HUES64 (cell line): Measurements from ENCODE around the gene EHD2.

ENCODE experiments used
- H3K27ac ChIP-seq: 2 replicates; pipeline ENCODE4 v1.7.0; 2013; ENCODE audit warnings: low read depth, low read length, inconsistent platforms
- H3K27me3 ChIP-seq: 2 replicates; pipeline ENCODE4 v1.6.1; 2013; ENCODE audit warnings: mild to moderate bottlenecking, low read length; ENCODE audit not compliant: insufficient read depth
- H3K36me3 ChIP-seq: 2 replicates; pipeline ENCODE4 v1.6.1; 2013; ENCODE audit warnings: mild to moderate bottlenecking, low read length; ENCODE audit not compliant: insufficient read depth
- H3K4me1 ChIP-seq: 2 replicates; pipeline ENCODE4 v1.6.1; 2013; ENCODE audit warnings: mild to moderate bottlenecking, low read length, moderate library complexity; ENCODE audit not compliant: insufficient read depth
- H3K4me3 ChIP-seq: 2 replicates; pipeline ENCODE4 v1.5.1; 2013; ENCODE audit warnings: mild to moderate bottlenecking, low read length, moderate library complexity
- H3K9ac ChIP-seq: 2 replicates; pipeline ENCODE4 v1.6.1; 2013; ENCODE audit warnings: mild to moderate bottlenecking, low read depth, low read length
- H3K9me3 ChIP-seq: 2 replicates; pipeline ENCODE4 v1.6.1; 2013; ENCODE audit warnings: low read depth, low read length; ENCODE audit not compliant: insufficient read depth
- WGBS: fragments of 150-250, 120-280 bp; methylation state at CpG from one replicate; pipeline ENCODE4 v1.1.7; 2013; ENCODE audit warnings: missing lambda C conversion rate; 5-methylcytosine and 5-hydroxymethylcytosine counted together

EHD2 gene

GRCh38 chr19:47754206-47755064, 41.2 kb downstream of the EHD2 start:
- H3K9me3 ChIP-seq: no peaks in the 10 kb centered on the region
- no peak overlapping the region for H3K27ac ChIP-seq
- WGBS: 95% methylated on average over 36 of the region's 37 CpGs
- no peaks in the 10 kb centered on the region for H3K27me3 ChIP-seq
- no peaks in the 10 kb centered on the region for H3K4me1 ChIP-seq
- no peak overlapping the region for H3K4me3 ChIP-seq
- H3K36me3 ChIP-seq: peaks cover 93% of the 10 kb centered on the region
- H3K9ac ChIP-seq: no peak overlapping the region

GRCh38 chr19:47755065-47755761, 42.0 kb downstream of the EHD2 start:
- Histone ChIP-seq H3K27ac (no peak overlapping the region), H3K4me3 (no peak overlapping the region), H3K9me3 (no peaks in the 10 kb centered on the region), H3K27me3 (no peaks in the 10 kb centered on the region), H3K36me3 (peaks cover 86% of the 10 kb centered on the region), H3K4me1 (no peaks in the 10 kb centered on the region), H3K9ac (no peak overlapping the region)
- 94% methylated on average over 35 of the region's 36 CpGs for WGBS

- peaks cover 78% of the 10 kb centered on the region for H3K36me3 ChIP-seq
- no peak overlapping the region for H3K9ac ChIP-seq
- 94% methylated on average over 28 of the region's 28 CpGs for WGBS
- no peak overlapping the region for H3K27ac ChIP-seq
- no peaks in the 10 kb centered on the region for H3K4me1 ChIP-seq
- no peaks in the 10 kb centered on the region for H3K27me3 ChIP-seq
- no peaks in the 10 kb centered on the region for H3K9me3 ChIP-seq
- H3K4me3 ChIP-seq: no peak overlapping the region
Measured at GRCh38 chr19:47755762-47756626, 42.8 kb downstream of the EHD2 start.

GRCh38 chr19:47756627-47756929, 43.4 kb downstream of the EHD2 start:
- peaks cover 72% of the 10 kb centered on the region for H3K36me3 ChIP-seq
- no peaks in the 10 kb centered on the region for H3K27me3 ChIP-seq
- no peak overlapping the region for H3K27ac ChIP-seq
- no peaks in the 10 kb centered on the region for H3K9me3 ChIP-seq
- H3K4me1 ChIP-seq: no peaks in the 10 kb centered on the region
- H3K9ac ChIP-seq: no peak overlapping the region
- H3K4me3 ChIP-seq: no peak overlapping the region
- WGBS: 96% methylated on average over 12 of the region's 12 CpGs

GRCh38 chr19:47756953-47757608, 43.9 kb downstream of the EHD2 start:
- peaks cover 68% of the 10 kb centered on the region for H3K36me3 ChIP-seq
- no peaks in the 10 kb centered on the region for H3K4me1 ChIP-seq
- no peaks in the 10 kb centered on the region for H3K27me3 ChIP-seq
- H3K9me3 ChIP-seq: no peaks in the 10 kb centered on the region
- H3K9ac ChIP-seq: no peak overlapping the region
- no peak overlapping the region for H3K4me3 ChIP-seq
- WGBS: 96% methylated on average over 22 of the region's 22 CpGs
- H3K27ac ChIP-seq: no peak overlapping the region

- Histone ChIP-seq H3K9ac (no peak overlapping the region), H3K4me1 (no peaks in the 10 kb centered on the region), H3K27me3 (no peaks in the 10 kb centered on the region), H3K4me3 (no peak overlapping the region), H3K36me3 (peaks cover 61% of the 10 kb centered on the region), H3K27ac (no peak overlapping the region), H3K9me3 (no peaks in the 10 kb centered on the region)
- WGBS: 95% methylated on average over 13 of the region's 14 CpGs
Measured at GRCh38 chr19:47757617-47758442, 44.6 kb downstream of the EHD2 start.

- peaks cover 55% of the 10 kb centered on the region for H3K36me3 ChIP-seq
- H3K9ac ChIP-seq: no peak overlapping the region
- no peak overlapping the region for H3K27ac ChIP-seq
- H3K27me3 ChIP-seq: no peaks in the 10 kb centered on the region
- no peaks in the 10 kb centered on the region for H3K9me3 ChIP-seq
- no peaks in the 10 kb centered on the region for H3K4me1 ChIP-seq
- 96% methylated on average over 5 of the region's 5 CpGs for WGBS
- no peak overlapping the region for H3K4me3 ChIP-seq
Measured at GRCh38 chr19:47758443-47758804, 45.2 kb downstream of the EHD2 start.

GRCh38 chr19:47760632-47760999, 47.4 kb downstream of the EHD2 start:
- no peaks in the 10 kb centered on the region for H3K27me3 ChIP-seq
- no peak overlapping the region for H3K9ac ChIP-seq
- WGBS: 78% methylated on average over 5 of the region's 5 CpGs
- no peaks in the 10 kb centered on the region for H3K9me3 ChIP-seq
- H3K27ac ChIP-seq: no peak overlapping the region
- no peaks in the 10 kb centered on the region for H3K4me1 ChIP-seq
- H3K36me3 ChIP-seq: peaks cover 37% of the 10 kb centered on the region
- no peak overlapping the region for H3K4me3 ChIP-seq

GRCh38 chr19:47761566-47761965, 48.3 kb downstream of the EHD2 start:
- H3K9me3 ChIP-seq: no peaks in the 10 kb centered on the region
- H3K4me1 ChIP-seq: no peaks in the 10 kb centered on the region
- H3K36me3 ChIP-seq: peaks cover 27% of the 10 kb centered on the region
- no peak overlapping the region for H3K4me3 ChIP-seq
- WGBS: 71% methylated on average over 5 of the region's 5 CpGs
- no peak overlapping the region for H3K27ac ChIP-seq
- H3K9ac ChIP-seq: no peak overlapping the region
- H3K27me3 ChIP-seq: no peaks in the 10 kb centered on the region

GRCh38 chr19:47762151-47762550, 48.9 kb downstream of the EHD2 start:
- no peaks in the 10 kb centered on the region for H3K4me1 ChIP-seq
- H3K9me3 ChIP-seq: no peaks in the 10 kb centered on the region
- no peak overlapping the region for H3K4me3 ChIP-seq
- H3K27ac ChIP-seq: no peak overlapping the region
- WGBS: 64% methylated on average over 3 of the region's 3 CpGs
- H3K36me3 ChIP-seq: peaks cover 21% of the 10 kb centered on the region
- no peak overlapping the region for H3K9ac ChIP-seq
- H3K27me3 ChIP-seq: no peaks in the 10 kb centered on the region
